Stimulated activated CD8-positive, alpha-beta memory T cell treated with anti-CD3 and anti-CD28 coated beads, Interleukin-12 subunit alpha, Interleukin-12 subunit beta, amount 100 ng/mL, for 4 hours (primary cell): ENCODE results near the gene ZNF326.

Experiments used
- DNase-seq: peaks from one replicate; pipeline ENCODE4 v3.0.0-alpha.2; 2020; ENCODE audit warnings: low read depth

The ZNF326 gene

DNA sequence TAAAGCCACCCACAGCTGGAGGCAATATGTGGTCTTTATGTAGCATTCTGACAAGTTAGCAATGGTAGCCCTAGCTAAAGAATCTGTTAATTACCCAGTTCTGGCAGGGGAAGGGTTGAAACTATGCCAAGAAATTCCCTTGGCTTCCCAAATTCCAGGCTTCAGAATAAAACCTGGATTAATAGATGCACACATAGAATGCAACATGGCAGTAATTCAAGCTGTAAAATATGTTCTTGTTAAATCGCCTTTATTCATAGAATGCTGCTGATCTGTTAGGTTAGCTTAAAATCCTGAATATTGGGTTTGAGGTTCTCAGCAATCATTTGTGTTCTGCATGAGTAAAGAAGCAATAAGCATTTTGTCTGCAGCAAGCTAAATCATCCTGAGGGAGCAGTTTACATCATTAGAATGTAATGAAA, 80.1 kb downstream of the ZNF326 start:
- no peak for DNase-seq

DNA sequence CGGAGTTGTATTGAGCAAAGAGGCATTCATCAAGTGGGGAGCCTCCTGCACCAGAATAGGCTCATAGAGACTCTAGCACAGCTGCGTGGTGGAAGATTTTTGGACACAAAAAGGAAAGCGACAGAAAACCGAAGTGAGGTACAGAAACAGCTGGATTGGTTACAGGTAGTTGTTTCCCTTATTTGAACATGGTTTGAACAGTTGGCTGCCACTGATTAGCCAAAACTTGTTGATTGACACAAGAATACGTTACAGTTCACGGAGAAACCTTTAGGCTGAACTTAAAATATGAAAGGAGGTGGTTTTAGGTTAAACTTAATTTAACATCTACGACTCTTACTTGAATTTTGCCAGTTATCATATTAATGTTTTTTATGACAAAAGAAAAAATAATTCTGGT, 89.1 kb downstream of the ZNF326 start:
- no peak for DNase-seq
